ENCODE results near the gene HSPA9.

HSPA9 gene

GRCh38 chr5:138536215-138536614, 39.0 kb downstream of the HSPA9 start:
- TF ChIP-seq TAF1 (IDR thresholded peaks at IDR 0.05; ENCODE audit: borderline replicate concordance, insufficient read depth, low read length) = no peak
- TF ChIP-seq SIN3A (IDR thresholded peaks at IDR 0.05; ENCODE audit: borderline replicate concordance, insufficient read depth, low read length) = no peak
- TF ChIP-seq REST (IDR thresholded peaks at IDR 0.05; ENCODE audit: insufficient read depth in 1 of 2, low read depth in 2 of 2, low read length in 2 of 2) = no peak
- no peak for TF ChIP-seq FOXP2 (optimal IDR thresholded peaks at IDR 0.05; ENCODE audit: borderline replicate concordance, extremely low read depth, extremely low read length, insufficient read depth)
- no peak for TF ChIP-seq POLR2AphosphoS5 (IDR thresholded peaks at IDR 0.05; ENCODE audit: low read depth, low read length)

- TF ChIP-seq POLR2AphosphoS5 (IDR thresholded peaks at IDR 0.05; ENCODE audit: low read depth, low read length) (no peak), REST (IDR thresholded peaks at IDR 0.05; ENCODE audit: insufficient read depth in 1 of 2, low read depth in 2 of 2, low read length in 2 of 2) (no peak)
Observed at GRCh38 chr5:138533973-138534941, 40.9 kb downstream of the HSPA9 start.

GRCh38 chr5:138529812-138530211, 45.4 kb downstream of the HSPA9 start:
- no peak for TF ChIP-seq REST (IDR thresholded peaks at IDR 0.05; ENCODE audit: insufficient read depth in 1 of 2, low read depth in 2 of 2, low read length in 2 of 2)
- no peak for TF ChIP-seq SIN3A (IDR thresholded peaks at IDR 0.05; ENCODE audit: borderline replicate concordance, insufficient read depth, low read length)
- no peak for TF ChIP-seq FOXP2 (optimal IDR thresholded peaks at IDR 0.05; ENCODE audit: borderline replicate concordance, extremely low read depth, extremely low read length, insufficient read depth)
- no peak for TF ChIP-seq TAF1 (IDR thresholded peaks at IDR 0.05; ENCODE audit: borderline replicate concordance, insufficient read depth, low read length)
- no peak for TF ChIP-seq POLR2AphosphoS5 (IDR thresholded peaks at IDR 0.05; ENCODE audit: low read depth, low read length)

GRCh38 chr5:138528744-138529469, 46.3 kb downstream of the HSPA9 start:
- TF ChIP-seq FOXP2 (optimal IDR thresholded peaks at IDR 0.05; ENCODE audit: borderline replicate concordance, extremely low read depth, extremely low read length, insufficient read depth) = no peak
- no peak for TF ChIP-seq SIN3A (IDR thresholded peaks at IDR 0.05; ENCODE audit: borderline replicate concordance, insufficient read depth, low read length)
- TF ChIP-seq TAF1 (IDR thresholded peaks at IDR 0.05; ENCODE audit: borderline replicate concordance, insufficient read depth, low read length) = no peak
- no peak for TF ChIP-seq POLR2AphosphoS5 (IDR thresholded peaks at IDR 0.05; ENCODE audit: low read depth, low read length)
- TF ChIP-seq REST (IDR thresholded peaks at IDR 0.05; ENCODE audit: insufficient read depth in 1 of 2, low read depth in 2 of 2, low read length in 2 of 2) = no peak
